Caco-2 (cell line): ENCODE data around the gene PRPH. TPM values are rescaled to one million over a fixed set of nuclear protein-coding genes. Genes with fewer than 3 reads are reported as not detected.

Experiments used
- BruUV-seq: library from RNA; stranded (reverse); fragments of 400-500 nt; replicated peaks from 2 replicates; lab custom pipeline; 2021; lab: Mats Ljungman, UMichigan
- CTCF ChIA-PET: fragments of 300-600 bp; sonication (Branson Sonifier 250); formaldehyde crosslinking; loops from one replicate; lab custom pipeline; 2022; ENCODE audit warnings: antibody characterized with exemption; lab: Charles Lee
- POLR2A ChIA-PET: fragments of 300-600 bp; sonication (Branson Sonifier 250); formaldehyde crosslinking; loops from one replicate; lab custom pipeline; 2022; ENCODE audit warnings: antibody characterized with exemption; lab: Charles Lee
- DNase-seq, 2 experiments: peaks; one replicate each; pipeline versions ENCODE4 v3.0.0 to v3.0.0-alpha.2; 2020 to 2022
- H3K27me3 ChIP-seq: replicated peaks from 2 replicates; pipeline ENCODE4 v1.6.0; 2011; ENCODE audit warnings: low read length; ENCODE audit not compliant: control insufficient read depth, insufficient read depth
- H3K36me3 ChIP-seq: 2 replicates; pipeline ENCODE4 v1.5.1; 2011; ENCODE audit warnings: low read length; ENCODE audit not compliant: control insufficient read depth, insufficient read depth
- H3K4me1 ChIP-seq: fragments of 250-450 bp; sonication (Bioruptor Pico); 2 replicates; pipeline ENCODE4 v1.5.1; 2020; ENCODE audit warnings: mild to moderate bottlenecking
- H3K4me3 ChIP-seq: 2 replicates; pipeline ENCODE4 v1.5.1; 2011; ENCODE audit warnings: low read depth, mild to moderate bottlenecking, control low read depth, low read length
- H3K9me3 ChIP-seq: fragments of 250-450 bp; sonication (Bioruptor Pico); 2 replicates; pipeline ENCODE4 v1.5.1; 2020; ENCODE audit warnings: mild to moderate bottlenecking, moderate library complexity
- H3K27ac Mint-ChIP-seq: one replicate; pipeline ENCODE4 v1.8.0; 2022; ENCODE audit warnings: mixed read lengths; ENCODE audit not compliant: unreplicated experiment
- H3K27me3 Mint-ChIP-seq: one replicate; pipeline ENCODE4 v1.8.0; 2022; ENCODE audit warnings: mixed read lengths; ENCODE audit not compliant: insufficient read depth, unreplicated experiment
- H3K36me3 Mint-ChIP-seq: one replicate; pipeline ENCODE4 v1.8.0; 2022; ENCODE audit warnings: mild to moderate bottlenecking, mixed read lengths; ENCODE audit not compliant: insufficient read depth, unreplicated experiment
- H3K4me1 Mint-ChIP-seq: one replicate; pipeline ENCODE4 v1.8.0; 2022; ENCODE audit warnings: low read depth, mixed read lengths; ENCODE audit not compliant: unreplicated experiment
- H3K4me3 Mint-ChIP-seq: one replicate; pipeline ENCODE4 v1.8.0; 2022; ENCODE audit warnings: mild to moderate bottlenecking, moderate library complexity, mixed read lengths; ENCODE audit not compliant: unreplicated experiment
- H3K9me3 Mint-ChIP-seq: one replicate; pipeline ENCODE4 v1.8.0; 2022; ENCODE audit warnings: mixed read lengths; ENCODE audit not compliant: unreplicated experiment
- CTCF ChIP-seq, 2 experiments: fragments of 200-600 bp in 1 of 2; IDR thresholded peaks; 1 replicate in 1 of 2; 2 replicates in 1 of 2; pipeline versions ENCODE4 v1.5.1 to v1.8.0; 2011 to 2022; ENCODE audit warnings: antibody characterized with exemption in 1 of 2, control low read depth in 1 of 2, inconsistent platforms in 1 of 2, low read depth in 1 of 2, low read length in 1 of 2, mild to moderate bottlenecking in 1 of 2, moderate library complexity in 1 of 2; ENCODE audit not compliant: insufficient read depth in 1 of 2, severe bottlenecking in 1 of 2, unreplicated experiment in 1 of 2
- intact Hi-C: fragments of 100-400 bp; cut with micrococcal nuclease; formaldehyde crosslinking; loops from one replicate; pipeline ENCODE4 v1.10.0; 2022; ENCODE audit not compliant: unreplicated experiment
- total RNA-seq: library from RNA; stranded (reverse); gene quantifications from 2 replicates; pipeline ENCODE4 v1.2.3, GENCODE V29; 2022

Gene PRPH
- total RNA-seq, 1 experiment from 2014 or later = 4.9 TPM

GRCh38 chr12:49330032-49330619 is 35.2 kb downstream of the PRPH start:
- Mint-ChIP-seq H3K4me1 (peaks cover 27% of the 10 kb centered on the region), H3K9me3 (no peaks in the 10 kb centered on the region), H3K27ac (no peak overlapping the region), H3K4me3 (no peak overlapping the region), H3K27me3 (no peaks in the 10 kb centered on the region), H3K36me3 (peaks cover 49% of the 10 kb centered on the region)
- ChIA-PET CTCF (interaction anchor here (2.0 to 4.0 kb wide), 3 partner anchors 17 to 34 kb away, joined by 44 to 153 read pairs (median 117); partner anchors contain the start of genes DNAJC22 and PRPH), POLR2A (no interaction called here)
- H3K9me3 ChIP-seq = no peaks in the 10 kb centered on the region
- H3K4me1 ChIP-seq = peaks cover 22% of the 10 kb centered on the region
- H3K27me3 ChIP-seq = no peaks in the 10 kb centered on the region
- TF ChIP-seq CTCF (IDR thresholded peaks at IDR 0.05; ENCODE audit: insufficient read depth in 1 of 2, low read depth in 1 of 2, low read length in 1 of 2, severe bottlenecking in 1 of 2, unreplicated experiment in 1 of 2) = no peak
- DNase-seq = no peak
- H3K36me3 ChIP-seq = peaks cover 4% of the 10 kb centered on the region; the same call in 1 of the 2 replicates
- intact Hi-C loops = no loop called here
- no TSS peak for BruUV-seq
- H3K4me3 ChIP-seq = no peak overlapping the region

- no peaks in the 10 kb centered on the region for H3K27me3 Mint-ChIP-seq
- ChIA-PET CTCF (interaction anchor here (0.5 to 4.0 kb wide), 30 partner anchors 8 to 465 kb away, joined by 3 to 153 read pairs (median 4); partner anchors contain the start of genes DNAJC22, PRPH, SPATS2 and TMBIM6), POLR2A (interaction anchor here (0.9 to 2.7 kb wide), 5 partner anchors 8 to 36 kb away, joined by 4 to 30 read pairs (median 8); partner anchors contain the start of genes DNAJC22, SPATS2 and TROAP)
- no peaks in the 10 kb centered on the region for H3K9me3 ChIP-seq
- peaks cover 43% of the 10 kb centered on the region for H3K36me3 Mint-ChIP-seq
- no peak for TF ChIP-seq CTCF (IDR thresholded peaks at IDR 0.05; ENCODE audit: insufficient read depth in 1 of 2, low read depth in 1 of 2, low read length in 1 of 2, severe bottlenecking in 1 of 2, unreplicated experiment in 1 of 2)
- H3K4me1 Mint-ChIP-seq = peaks cover 27% of the 10 kb centered on the region
- no peak for DNase-seq
- H3K27ac Mint-ChIP-seq = no peak overlapping the region
- peaks cover 22% of the 10 kb centered on the region for H3K4me1 ChIP-seq
- H3K27me3 ChIP-seq = no peaks in the 10 kb centered on the region
- H3K4me3 Mint-ChIP-seq = no peak overlapping the region
- no peak overlapping the region for H3K4me3 ChIP-seq
- intact Hi-C loops = loop anchor here (1.0 kb wide), 2 partner anchors 16 to 26 kb away; no protein-coding TSS in a partner anchor
- H3K36me3 ChIP-seq = peaks cover 2% of the 10 kb centered on the region; the same call in 1 of the 2 replicates
- no peaks in the 10 kb centered on the region for H3K9me3 Mint-ChIP-seq
- BruUV-seq = no TSS peak
These were observed 35.9 kb downstream of the PRPH start for GRCh38 chr12:49330631-49331379.
